SK-N-DZ (cell line): Measurements from ENCODE around the gene RASD1.
"Not testable (repeated sequence)": the region's sequence is repeated elsewhere in the genome, so short reads cannot be mapped to it uniquely, and the experiment has no call there.

ENCODE experiments used
- DNase-seq: peaks from one replicate; pipeline ENCODE4 v3.0.0-alpha.2; 2015; ENCODE audit warnings: low spot score

The RASD1 gene

DNA sequence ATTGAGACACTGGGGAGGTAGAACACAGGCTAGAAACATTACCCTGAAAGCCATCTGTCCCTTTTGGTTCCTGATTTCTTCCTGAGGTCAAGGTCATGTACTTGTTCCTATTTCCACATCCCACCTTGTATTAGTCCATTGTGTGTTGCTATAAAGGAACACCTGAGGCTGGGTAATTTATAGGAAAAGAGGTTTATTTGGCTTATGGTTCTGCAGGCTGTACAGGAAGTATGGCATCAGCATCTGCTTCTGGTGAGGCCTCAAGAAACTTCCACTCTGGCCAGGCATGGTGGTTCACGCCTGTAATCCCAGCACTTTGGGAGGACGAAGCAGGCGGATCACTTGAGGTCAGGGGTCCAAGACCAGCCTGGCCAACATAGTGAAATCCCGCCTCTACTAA lies 26.8 kb downstream of the RASD1 start:
- DNase-seq, result no peak

DNA sequence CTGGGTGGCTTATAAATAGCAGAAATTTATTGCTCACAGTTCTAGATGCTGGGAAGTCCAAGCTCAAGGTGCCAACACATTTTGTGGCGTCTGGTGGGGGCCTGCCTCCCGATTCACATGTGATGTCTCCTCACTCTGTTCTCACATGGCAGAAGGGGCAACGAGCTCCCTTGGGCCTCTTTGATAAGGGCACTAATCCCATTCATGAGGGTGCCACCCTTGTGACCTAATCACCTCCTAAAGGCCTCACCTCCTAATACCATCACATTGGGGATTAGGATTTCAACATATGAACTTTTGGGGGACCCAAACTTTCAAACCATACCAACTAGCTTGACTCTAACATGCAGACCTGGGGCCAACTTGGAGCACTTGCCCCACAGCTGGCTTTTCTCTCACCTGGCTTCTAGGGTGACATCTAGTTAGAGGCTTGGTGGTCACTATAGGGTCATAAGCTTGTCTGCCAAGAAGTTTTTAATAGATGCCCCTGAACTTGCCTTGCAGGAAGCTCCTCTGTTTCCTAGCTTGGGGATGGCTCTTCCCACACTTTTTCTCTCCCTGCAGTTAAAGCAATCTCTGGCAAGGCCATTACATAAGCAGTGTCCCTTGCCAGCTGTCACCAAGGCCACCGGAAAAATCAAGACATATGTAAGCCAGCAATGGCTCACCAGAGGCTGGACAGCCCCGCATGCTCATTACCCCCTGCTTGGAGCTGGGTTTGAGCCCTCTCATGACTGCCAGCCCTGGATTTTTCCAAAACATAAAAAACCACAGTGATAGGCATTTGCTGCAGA lies 27.8 kb downstream of the RASD1 start:
- no peak for DNase-seq

DNA sequence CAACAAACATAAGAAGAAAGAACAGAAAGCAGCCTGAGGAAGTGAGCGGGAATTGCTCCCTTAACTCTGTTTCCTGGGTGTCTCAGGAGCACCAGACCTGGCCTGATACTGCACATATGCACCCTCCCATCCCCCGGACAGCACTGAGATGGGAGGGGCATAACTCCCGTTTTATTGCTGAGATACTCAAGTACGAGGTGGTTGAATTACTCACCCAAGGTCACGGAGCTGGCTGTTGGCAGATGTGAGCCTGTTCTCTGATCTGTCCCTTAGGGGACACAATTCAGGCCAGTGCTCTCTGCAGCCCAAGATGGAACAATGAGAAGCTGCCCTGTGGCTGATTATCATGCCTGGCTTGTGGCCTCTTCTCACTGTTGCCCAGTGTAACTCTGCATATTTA lies 28.5 kb downstream of the RASD1 start:
- no peak for DNase-seq

DNA sequence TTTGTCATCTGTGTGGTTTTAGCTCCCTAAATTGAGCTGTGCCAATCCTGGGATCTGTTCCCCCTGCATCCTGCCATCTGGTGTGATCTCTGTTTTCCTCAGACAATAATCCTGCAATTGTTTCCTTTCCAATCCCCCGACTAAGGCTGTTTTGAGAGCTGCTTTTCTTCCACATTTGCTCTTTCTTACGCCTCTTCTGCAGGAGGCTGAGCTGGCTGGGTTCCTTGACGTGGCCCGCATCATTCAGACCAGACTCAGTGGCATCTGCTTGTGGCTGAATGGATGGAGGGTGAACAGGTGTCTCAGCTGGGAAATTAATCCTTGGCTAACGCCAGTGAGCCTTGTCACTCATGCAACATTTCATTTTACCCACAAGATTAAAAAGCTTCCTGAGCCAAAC lies 29.2 kb downstream of the RASD1 start:
- DNase-seq, result no peak

DNA sequence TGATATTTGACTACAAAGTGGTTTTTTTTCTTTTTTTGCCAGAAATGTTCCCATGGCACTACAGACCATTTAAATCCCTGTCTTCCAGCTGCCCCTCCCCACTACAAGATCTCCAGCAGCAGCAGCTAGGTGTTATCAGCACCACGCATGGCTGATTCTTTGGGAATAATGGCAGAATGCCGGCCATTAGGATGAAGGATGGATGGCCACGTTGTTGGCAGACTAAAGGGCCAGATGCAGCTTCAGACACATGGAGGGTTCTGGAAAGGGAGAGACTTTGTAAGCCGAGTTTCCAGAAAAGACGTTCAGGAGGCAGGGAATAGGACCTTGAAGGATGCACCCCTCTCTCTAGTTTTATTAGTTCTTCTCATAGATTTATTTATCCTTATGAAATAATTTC lies 29.7 kb downstream of the RASD1 start:
- no peak for DNase-seq

DNA sequence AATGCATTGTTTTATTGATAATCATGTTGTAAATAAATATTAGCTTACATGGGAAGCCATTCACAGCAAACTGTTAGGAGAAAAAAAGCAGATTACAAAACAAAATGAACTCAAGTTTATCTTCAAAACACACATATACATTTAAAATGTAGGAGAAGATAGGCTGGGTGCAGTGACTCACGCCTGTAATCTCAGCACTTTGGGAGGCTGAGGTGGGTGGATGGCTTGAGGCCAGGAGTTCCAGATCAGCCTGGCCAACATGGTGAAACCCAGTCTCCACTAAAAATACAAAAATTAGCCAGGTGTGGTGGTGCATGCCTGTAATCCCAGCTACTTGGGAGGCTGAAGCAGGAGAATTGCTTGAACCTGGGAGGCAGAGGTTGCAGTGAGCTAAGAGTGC lies 30.3 kb downstream of the RASD1 start:
- not testable (repeated sequence) for DNase-seq

DNA sequence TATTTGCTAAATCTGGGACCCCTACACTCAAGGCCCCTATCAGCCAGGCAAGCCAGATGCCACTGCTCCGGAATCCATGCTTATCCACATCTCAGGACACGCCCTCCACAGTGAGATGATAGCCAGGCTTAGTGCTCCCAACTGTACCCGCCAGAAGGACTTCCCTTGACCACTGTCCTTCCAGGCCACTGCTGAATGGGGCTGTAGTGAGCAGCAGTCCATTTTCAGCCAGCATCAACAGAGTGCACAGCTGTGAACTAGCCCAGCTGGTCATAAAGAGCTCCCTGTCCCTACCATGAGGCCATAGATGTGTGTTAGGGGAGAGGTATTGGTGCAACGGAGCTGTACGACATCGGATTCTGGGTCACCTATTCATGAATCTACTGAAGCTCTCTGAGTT lies 32.4 kb downstream of the RASD1 start:
- DNase-seq, result no peak

DNA sequence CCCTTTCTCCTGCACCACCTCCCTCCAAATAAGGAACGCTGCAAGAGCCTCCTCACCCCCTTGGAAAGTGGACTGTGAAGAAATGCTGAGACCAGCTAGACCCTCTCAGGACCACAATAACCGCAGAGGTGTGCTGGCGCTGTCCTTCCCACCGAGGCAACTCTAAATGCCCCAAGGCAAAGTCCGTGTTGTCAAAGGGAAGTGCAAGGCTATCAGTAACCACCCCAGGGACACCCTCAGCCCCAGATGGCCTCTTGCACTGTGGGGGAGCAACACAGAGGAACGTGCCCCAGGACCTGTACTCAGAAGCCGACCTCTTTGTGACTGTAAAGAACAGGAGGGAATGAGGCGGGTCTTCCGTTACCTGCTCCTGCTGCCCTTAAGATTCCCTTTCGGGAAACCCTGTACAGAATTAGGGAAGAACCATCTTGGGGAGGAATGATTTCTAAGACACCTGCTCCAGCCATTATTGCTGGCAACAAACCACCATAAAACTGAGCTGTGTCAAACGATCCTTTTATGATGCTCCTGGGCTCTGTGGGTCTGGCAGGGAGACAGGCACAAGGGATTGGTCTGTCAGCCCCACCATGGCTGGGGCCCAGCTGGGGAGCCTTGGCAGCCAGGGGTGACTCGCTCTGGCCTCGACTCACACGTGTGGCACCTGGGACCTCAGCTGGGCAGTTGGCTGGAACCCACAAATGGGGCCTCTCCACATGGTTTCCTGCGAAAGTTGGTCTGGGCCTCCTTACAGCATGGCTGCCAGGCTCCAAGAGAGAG lies 34.0 kb downstream of the RASD1 start:
- no peak for DNase-seq

DNA sequence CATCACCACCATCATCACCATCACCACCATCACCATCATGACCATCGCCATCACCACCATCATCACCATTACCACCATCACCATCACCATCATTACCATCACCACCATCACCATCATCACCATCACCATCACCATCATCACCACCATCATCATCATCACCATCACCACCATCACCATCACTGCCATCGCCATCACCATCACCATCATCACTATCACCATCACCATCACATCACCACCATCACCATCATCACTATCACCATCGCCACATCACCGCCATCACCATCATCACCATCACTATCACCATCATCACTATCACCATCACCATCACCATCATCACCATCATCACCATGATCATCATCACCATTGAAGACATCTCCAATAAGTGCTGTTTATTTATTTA lies 36.2 kb downstream of the RASD1 start:
- no peak for DNase-seq

DNA sequence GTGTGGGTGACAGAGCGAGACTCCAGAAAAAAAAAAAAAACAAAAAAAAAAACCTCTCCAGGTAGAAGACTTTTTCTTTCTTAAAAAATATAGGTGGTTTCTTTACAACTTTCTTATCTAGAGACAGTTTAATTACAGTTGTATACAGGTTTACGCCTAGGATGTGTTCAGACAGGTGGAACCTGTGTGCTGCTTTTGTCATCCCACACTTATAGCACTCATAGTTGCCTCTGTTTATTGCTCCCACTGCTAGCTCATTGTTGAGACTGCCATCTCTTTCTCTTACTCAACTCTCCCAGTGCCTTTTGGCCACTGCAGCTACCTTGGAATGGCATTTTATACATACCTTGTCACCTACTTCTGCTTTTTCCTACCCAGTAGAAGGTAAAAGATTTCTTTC lies 38.5 kb downstream of the RASD1 start:
- DNase-seq, result no peak

DNA sequence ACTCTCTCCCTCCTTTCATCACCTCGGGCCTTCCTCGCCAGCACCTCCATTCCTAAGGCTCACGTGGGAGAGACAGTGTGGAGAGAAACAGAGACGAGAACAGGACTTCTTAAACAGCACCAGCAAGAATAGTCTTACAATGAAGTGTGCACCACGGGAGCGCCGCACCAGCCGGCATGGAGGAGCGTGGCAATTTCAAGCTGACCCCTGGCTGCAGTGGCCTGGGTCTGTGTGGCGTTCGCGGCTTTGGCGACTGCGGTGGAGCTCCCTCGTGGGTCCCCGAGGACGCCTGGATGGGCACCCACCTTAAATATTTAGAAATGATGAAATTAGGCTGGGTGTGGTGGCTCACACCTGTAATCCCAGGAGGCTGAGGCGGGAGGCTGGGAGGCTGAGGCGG lies 39.9 kb downstream of the RASD1 start:
- DNase-seq, result no peak

DNA sequence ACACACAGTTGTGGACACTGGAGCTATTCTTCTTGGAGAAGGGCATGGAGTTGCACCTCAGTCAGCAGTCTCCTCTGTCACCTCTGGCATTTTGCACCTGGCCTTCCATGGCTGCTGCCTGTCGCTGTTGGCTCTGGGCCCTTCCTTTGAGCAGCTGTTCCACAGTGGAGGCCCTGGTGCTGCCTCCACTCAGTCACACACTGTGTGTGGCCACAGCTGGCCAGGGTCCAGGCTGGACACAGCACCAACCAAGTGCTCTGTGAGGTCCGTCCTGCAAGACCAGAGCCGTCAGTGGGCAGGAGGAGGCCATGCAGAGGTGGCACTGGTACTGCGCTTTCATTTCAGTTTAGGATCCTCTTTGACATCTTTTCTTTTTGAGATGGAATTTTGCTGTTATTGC lies 41.0 kb downstream of the RASD1 start:
- DNase-seq, result no peak

DNA sequence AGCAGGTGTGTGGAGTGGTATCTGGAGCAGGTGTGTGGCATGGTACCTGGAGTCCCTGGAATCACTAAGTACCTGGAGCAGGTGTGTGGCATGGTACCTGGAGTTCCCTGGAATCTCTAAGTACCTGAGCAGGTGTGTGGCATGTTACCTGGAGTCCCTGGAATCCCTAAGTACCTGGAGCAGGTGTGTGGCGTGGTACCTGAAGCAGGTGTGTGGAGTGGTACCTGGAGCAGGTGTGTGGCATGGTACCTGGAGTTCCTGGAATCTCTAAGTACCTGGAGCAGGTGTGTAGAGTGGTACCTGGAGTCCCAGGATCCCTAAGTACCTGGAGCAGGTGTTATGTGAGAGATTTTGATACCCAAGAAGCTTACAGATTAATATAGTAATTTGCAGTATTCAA lies 41.5 kb downstream of the RASD1 start:
- DNase-seq, result not testable (repeated sequence)

DNA sequence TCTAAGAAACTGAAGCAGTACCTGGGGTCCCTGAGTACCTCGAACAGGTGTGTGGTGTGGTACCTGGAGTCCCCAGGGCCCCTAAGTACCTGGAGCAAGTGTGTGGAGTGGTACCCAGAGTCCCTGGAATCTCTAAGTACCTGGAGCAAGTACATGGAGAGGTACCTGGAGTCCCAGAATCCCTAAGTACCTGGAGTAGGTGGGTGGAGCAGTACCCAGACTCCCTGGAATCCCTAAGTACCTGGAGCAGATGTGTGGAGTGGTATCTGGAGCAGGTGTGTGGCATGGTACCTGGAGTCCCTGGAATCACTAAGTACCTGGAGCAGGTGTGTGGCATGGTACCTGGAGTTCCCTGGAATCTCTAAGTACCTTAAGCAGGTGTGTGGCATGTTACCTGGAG lies 41.9 kb downstream of the RASD1 start:
- no peak for DNase-seq

DNA sequence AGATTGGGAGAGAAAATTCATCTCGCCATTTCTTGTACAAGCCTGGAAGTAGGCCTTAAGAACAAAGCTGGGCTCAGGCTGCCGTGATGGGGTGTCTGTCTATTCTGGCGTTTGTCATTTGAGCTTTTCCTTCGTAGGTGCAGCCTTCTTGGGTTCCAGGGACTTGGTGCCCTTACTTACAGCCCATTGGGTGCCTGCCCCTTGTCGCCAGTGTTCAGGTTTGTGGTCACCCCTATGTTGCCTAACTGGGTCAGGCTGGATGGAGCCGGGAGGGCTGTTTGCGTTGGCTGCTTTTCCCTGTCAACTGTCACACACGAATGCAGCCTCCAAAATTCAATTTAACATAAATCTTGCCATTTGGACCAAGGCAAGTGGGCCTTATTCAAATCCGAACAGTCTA lies 43.1 kb downstream of the RASD1 start:
- DNase-seq, result no peak

DNA sequence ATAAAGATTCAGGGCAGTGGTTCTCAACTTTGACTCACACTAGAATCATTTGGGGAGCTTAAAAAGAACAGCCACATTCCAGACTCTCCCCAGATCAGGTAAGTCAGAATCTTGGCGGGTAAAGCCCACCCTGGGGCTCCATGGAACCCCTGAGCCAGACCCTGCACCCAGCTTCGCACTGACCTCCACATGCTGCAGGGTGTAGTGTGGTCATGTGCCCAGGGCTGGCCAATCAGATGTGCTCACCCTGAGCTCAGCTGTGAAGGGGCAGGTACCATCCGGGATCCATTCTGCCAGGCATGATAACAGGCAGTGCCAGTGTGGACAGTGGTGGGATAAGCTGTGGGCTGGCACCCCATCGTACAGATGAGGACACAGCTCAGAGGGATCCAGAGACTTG lies 47.5 kb downstream of the RASD1 start:
- DNase-seq, result no peak

DNA sequence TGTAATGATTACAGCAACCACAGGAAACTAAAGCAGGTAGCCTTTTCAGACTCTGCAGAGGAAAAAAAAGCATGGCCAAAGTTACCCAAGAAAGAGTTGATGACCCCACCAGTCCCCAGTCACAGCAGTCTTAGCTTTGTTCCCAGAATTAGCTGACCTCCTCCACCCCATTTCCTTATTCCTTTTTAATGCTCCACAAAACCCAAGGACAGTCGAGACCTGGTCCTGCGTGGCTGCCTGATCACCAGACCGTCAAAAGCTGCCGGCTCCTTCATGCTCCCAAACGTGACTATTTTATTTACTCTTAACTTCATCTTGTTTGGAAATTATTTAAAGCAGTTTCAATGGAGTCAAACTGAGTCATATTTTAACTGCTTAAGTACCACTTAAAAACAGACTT lies 48.1 kb downstream of the RASD1 start:
- DNase-seq, result no peak

DNA sequence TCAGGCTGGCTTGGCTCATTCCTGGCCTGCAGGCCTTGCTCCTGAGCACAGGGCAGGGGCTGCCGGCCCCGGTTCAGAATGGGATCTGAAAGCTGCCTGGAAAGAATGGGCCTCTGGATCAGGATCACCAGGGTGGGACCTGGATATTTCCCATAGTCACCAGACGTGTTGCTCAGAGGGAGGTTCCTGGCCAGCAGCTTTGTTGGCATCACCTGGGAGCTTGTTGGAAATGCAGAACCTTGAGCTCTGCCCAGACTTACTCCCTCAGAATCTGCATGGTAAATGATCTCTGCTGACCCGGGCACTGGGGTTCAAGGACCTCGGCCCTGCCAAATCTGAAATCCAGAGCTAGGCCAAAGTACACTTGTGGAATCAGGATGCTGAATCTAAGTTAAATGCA lies 48.9 kb downstream of the RASD1 start:
- DNase-seq, result no peak

DNA sequence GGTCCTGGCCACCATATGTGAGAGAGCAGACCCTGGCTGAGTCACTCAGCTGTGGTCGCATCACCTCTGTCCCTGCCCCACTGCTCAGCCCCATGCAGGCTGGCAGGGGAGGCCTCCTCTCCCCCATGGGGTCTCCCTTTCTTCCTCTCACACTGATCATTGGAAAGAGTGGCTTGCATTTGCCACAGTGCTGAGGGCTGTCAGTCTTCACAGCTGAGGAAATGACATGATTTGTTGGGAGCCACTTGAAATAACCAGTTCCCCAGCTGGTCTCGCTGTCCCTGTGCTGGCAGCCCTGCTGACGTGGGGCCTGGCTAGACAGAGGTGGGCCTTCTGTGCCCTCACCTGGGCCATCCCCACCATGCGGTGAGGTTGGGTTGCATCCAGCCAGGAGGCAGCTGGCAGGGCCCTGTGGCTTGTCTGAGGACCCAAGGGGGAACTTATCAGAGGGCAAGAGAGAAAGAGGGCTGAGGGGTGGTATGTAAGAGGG lies 49.5 kb downstream of the RASD1 start:
- DNase-seq, result no peak

DNA sequence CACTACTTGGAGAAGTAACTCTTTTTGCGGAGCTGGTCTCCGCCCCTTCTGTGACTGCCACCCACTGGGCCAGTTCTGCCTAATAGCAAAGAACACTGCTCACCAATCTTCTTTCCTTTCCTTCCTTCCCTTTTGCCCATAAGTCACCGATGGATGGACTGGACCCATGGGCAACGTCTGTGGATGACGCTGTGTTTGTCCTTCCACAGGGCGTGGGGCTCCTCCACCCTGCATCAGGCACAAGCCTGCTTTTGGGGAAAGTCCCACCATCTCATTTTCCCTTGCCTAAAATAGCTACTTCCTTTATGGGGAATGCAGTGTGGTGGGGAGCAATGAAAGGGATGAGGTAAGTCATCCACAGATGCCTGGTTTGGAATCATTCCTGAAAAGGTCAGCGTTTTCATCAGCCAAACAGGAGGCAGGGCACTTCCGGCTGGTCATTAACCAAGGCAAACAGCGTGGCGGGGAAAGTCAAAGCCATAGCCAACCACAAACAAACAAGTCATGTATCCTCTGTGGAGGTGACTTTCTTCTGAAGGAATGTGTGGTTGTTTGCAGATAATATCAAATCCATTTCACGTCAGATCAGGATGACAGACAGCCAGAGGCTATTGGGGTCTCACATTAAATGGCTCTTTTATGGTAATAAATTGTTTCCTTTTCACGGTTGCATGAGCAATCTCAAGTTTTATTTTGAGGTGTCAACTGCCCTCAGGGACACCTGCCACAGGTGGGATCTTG lies 50.1 kb downstream of the RASD1 start:
- DNase-seq, result no peak

DNA sequence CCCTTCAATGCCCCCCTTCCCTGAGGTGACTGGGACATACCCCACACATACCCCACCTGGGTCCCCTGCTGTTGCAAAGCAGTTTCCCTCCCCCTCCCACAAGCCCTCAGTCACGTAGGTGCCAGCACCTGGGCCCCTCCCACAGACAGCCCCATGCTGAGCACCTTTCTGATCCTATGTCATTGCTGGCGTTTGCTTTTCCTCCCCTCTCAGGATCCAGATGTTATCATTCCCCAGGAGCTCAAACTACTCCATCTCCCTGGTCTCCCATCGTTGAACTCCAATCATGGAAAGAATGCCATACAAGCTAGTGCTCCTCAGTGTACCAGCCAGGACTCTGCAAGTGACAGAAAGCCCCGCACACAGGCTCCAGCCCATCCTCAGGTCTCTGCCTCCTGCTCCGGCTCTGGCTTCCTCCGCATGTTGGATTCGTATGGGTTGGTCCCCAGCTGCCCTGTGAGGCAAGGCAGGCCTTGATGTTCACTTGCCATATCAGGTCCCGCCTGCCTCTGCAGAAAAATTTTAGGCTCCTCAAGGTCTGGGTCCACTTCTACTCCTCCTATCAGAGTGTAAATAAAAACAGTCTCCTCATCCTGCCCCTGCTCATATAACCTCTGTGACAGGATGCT lies 50.8 kb downstream of the RASD1 start:
- DNase-seq, result no peak
